HL-60/S4 (cell line): ENCODE data around the gene TEDDM1.
"Not testable (repeated sequence)": the region's sequence is repeated elsewhere in the genome, so short reads cannot be mapped to it uniquely, and the experiment has no call there.

Experiments
- in situ Hi-C: fragments of 300-500 bp; cut with MboI; formaldehyde crosslinking; loops from 2 replicates; pipeline ENCODE4 v1.14.3; 2022; ENCODE audit warnings: low sequenced_read_pairs

TEDDM1 gene

DNA sequence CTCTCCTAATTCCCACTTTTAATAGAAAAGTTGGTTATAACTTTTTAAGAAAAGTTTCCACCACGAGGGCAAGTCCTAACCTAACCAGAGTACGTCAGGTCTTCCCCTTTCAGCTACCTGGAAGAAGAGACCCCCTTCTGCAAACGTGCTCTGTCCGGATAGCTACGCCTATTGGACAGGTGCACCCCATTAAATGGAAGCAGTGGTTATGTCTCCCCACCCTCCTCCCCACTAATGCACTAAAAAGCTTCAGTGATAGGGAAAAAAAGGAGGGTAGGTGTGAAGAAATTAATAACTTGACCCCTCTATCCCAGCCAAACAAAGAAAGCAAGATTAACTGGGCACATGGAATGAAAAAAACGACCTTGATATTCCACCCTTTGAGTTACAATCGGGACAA lies 16.5 kb downstream of the TEDDM1 start:
- in situ Hi-C loops: no loop called here

GRCh38 chr1:182383037-182383661 lies 17.3 kb downstream of the TEDDM1 start:
- in situ Hi-C loops: no loop called here

- in situ Hi-C loops: no loop called here
Measured at GRCh38 chr1:182381962-182382819, 18.3 kb downstream of the TEDDM1 start.

DNA sequence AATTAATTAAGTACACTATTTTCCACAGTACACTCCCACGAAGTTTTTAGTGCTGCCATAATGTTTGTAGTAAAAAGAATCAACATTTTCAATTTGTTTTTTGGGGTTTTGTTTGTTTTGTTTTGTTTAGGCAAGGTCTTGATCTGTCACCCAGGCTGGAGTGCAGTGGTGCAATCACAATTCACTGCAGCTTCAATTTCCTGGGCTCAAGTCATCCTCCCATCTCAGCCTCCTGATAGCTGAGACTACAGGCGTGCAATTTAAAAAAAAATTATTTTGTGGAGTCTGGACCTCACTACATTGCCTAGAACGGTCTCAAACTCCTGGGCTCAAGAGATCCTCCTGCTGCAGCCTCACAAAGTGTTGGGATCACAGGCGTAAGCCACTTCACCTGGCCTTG lies 20.3 kb downstream of the TEDDM1 start:
- in situ Hi-C loops: no loop called here

DNA sequence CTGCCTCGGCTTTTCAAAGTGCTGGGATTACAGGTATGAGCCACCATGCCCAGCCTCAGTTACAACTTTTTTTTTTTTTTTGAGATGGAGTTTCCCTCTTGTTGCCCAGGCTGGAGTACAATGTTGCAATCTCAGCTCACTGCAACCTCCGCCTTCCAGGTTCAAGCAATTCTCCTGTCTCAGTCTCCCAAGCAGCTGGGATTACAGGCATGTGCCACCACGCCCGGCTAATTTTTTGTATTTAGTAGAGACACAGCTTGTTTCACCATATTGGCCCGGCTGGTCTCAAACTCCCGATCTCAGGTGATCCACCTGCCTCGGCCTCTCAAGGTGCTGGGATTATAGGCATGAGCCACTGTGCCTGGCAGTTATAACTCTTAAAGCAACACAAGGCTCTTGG lies 20.7 kb downstream of the TEDDM1 start:
- in situ Hi-C loops: not testable (repeated sequence)

- in situ Hi-C loops: no loop called here
Measured at GRCh38 chr1:182376936-182377574, 23.4 kb downstream of the TEDDM1 start.

DNA sequence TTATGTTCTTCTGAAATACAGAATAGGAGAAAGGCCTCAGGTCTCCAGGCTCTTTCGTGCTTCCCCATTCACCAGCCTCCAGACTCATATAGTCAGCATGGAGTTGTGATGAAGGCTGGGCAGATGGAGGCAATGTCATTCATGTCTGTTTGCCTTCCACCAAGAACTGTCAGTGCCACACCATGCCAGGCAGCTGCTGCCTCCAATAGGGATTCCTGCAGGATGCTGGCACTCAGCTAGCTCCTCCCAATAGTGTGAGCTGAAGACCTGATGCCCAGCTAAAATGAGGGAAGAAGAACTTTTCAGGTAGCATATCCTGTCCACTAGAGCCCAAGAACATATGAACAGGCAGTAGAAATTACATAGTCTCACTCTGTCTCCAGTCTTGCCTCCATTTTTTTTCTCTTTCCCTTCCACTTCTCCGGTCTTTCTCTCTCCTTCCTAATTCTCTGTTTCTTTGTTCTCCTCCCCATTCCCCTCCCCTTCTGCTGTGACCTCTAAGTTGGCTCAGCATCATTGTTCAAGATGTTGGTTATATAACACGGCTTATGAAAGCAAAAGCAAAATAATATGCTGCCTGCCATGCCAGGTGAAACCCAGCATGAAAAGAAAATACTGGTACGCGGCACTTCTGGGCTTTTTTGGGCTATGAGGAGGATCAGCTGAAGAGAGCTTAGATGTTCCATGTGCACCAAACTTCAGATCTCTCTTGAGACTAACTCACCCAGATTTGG lies 26.2 kb downstream of the TEDDM1 start:
- in situ Hi-C loops: no loop called here

- in situ Hi-C loops: no loop called here
Measured at GRCh38 chr1:182370532-182370931, 29.9 kb downstream of the TEDDM1 start.

GRCh38 chr1:182368903-182369302 lies 31.6 kb downstream of the TEDDM1 start:
- in situ Hi-C loops: no loop called here

DNA sequence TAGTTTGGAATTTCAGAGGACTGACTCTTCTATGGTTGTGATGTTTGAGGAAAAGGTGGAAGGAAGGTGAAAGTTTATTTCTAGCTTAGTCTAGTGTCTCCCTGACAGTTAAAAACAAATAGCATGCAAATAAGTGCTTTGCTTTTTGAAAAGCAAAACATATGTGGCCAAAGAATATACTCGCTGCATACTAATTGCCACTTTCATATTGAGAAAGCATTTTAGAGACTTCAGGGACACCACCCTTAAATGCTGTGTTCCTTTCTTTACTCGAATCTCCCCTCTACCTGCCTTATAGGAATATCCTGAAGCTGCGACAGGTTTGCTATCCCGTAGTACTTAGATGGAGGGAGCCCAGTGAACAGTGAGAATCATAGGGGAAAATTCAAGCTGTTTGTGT lies 32.1 kb downstream of the TEDDM1 start:
- in situ Hi-C loops: no loop called here

GRCh38 chr1:182367926-182368325 lies 32.5 kb downstream of the TEDDM1 start:
- in situ Hi-C loops: no loop called here

- in situ Hi-C loops: no loop called here
Measured at GRCh38 chr1:182366596-182366995, 33.9 kb downstream of the TEDDM1 start.

- in situ Hi-C loops: no loop called here
Measured at GRCh38 chr1:182359645-182360044, 40.8 kb downstream of the TEDDM1 start.

GRCh38 chr1:182357913-182358312 lies 42.6 kb downstream of the TEDDM1 start:
- in situ Hi-C loops: no loop called here

DNA sequence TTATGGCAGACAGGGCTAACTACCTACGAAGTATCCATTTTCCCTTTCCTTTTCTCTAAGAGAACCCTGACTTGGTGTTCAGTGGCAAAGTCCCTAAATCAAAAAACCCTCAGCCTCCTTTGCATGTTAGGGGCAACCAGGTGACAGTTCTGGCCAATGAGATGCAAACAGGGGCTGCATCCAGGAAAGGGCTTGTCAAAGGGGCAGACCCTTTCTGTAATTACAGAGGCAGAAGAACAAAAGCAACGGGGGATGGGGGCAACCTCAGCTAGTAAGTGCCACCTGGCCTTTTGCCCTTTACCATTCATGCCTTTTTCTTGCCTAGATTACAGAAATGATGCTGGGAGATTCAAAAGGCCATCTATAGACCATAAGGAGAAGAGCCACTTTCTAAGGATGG lies 43.3 kb downstream of the TEDDM1 start:
- in situ Hi-C loops: no loop called here

- in situ Hi-C loops: no loop called here
Measured at GRCh38 chr1:182355723-182356098, 44.8 kb downstream of the TEDDM1 start.

DNA sequence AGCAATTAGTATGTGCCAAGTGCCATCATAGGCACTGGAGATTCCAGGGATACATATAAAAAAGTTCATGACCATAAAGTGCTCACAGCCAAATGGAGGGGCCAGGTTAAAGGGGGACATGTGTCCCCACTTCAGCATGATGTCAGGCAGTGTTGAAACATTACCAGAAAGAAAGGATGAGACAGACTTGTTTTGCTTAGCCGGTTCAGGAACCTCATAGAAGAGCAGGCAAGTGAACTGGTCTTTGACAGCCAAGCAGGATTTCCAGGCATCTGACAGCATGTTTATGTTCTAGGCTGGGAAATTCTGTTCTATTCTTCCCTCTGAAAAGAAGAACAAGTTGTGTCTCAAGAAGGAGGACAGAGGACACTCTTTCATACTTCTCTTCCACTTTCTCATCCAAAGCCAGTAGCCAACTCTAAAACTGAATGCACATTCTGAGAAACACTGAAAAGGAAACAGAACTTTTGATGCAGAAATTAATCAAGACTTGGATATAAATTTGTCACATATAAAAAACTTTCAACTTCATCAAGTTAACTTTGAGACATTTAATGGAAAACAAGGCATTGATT lies 48.6 kb downstream of the TEDDM1 start:
- in situ Hi-C loops: no loop called here

DNA sequence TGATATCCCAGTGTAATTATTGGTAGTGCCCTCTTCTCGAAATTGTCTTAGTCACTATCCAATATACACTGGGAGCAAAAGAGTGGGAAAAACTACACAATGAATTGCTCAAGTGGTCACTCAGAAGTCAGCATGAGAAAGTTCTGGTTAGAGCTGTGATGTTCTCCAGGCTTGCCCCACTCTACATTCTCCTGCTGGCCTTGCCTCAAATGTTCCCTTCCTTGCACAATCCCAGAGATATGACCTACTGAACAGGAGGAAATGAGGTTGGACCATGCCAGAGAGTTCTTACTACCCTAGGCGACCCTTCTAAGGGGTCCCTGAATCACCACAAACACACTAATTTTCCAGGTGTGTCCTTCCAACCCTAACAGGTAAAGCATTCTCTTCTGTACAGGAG lies 49.6 kb downstream of the TEDDM1 start:
- in situ Hi-C loops: no loop called here

- in situ Hi-C loops: no loop called here
Measured at GRCh38 chr1:182348961-182349747, 51.3 kb downstream of the TEDDM1 start.
